ENCODE results near the gene SLC35F3.

DNA sequence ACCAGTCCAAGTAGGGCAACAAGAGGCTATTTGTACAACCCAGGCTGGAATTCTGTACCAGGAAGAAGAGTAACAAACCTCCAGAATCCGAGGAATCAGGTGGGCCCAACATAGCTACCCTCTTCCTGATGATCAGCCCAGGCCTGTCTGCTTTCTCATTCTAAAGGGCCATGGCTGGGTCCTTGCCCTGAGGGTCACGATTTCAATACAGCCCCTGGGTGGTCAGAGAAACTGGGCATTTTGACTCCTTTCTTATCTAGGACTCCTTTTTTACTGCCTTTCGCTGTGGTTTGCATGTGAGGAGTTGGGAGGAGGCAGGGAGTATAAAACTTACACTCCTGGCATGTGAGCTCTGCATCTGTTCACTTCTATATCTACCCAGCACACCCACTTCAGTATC is 303.9 kb downstream of the SLC35F3 start:
- TF ChIP-seq, protein P1, sequence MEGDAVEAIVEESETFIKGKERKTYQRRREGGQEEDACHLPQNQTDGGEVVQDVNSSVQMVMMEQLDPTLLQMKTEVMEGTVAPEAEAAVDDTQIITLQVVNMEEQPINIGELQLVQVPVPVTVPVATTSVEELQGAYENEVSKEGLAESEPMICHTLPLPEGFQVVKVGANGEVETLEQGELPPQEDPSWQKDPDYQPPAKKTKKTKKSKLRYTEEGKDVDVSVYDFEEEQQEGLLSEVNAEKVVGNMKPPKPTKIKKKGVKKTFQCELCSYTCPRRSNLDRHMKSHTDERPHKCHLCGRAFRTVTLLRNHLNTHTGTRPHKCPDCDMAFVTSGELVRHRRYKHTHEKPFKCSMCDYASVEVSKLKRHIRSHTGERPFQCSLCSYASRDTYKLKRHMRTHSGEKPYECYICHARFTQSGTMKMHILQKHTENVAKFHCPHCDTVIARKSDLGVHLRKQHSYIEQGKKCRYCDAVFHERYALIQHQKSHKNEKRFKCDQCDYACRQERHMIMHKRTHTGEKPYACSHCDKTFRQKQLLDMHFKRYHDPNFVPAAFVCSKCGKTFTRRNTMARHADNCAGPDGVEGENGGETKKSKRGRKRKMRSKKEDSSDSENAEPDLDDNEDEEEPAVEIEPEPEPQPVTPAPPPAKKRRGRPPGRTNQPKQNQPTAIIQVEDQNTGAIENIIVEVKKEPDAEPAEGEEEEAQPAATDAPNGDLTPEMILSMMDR (IDR thresholded peaks at IDR 0.05): no peak
- TF ChIP-seq POLR2A (IDR thresholded peaks at IDR 0.05): no peak
